Neural cell (in vitro differentiated cells): ENCODE measurements around the gene GRAP2. TPM values are rescaled to one million over a fixed set of nuclear protein-coding genes. Genes with fewer than 3 reads are reported as not detected.

ENCODE experiments used
- H2AFZ ChIP-seq: fragments of 200-600, 300-800 bp; sonication (generic), shearing (Covaris generic); 2 replicates; pipeline ENCODE4 v1.6.0; 2014; ENCODE audit warnings: low read depth, mild to moderate bottlenecking, antibody characterized with exemption, low read length, moderate library complexity
- H3F3A ChIP-seq: fragments of 200-600 bp; shearing (Covaris generic); 2 replicates; pipeline ENCODE4 v1.6.1; 2016; ENCODE audit warnings: mild to moderate bottlenecking, moderate library complexity, mixed read lengths, antibody characterized with exemption, low read length; ENCODE audit not compliant: insufficient read depth, poor library complexity, severe bottlenecking
- H3K27ac ChIP-seq: fragments of 200-600, 300-800 bp; sonication (generic), shearing (Covaris generic); 2 replicates; pipeline ENCODE4 v1.5.1; 2014; ENCODE audit warnings: mild to moderate bottlenecking, low read length, moderate library complexity
- H3K27me3 ChIP-seq: fragments of 300-800, 200-600 bp; sonication (generic), shearing (Covaris generic); 2 replicates; pipeline ENCODE4 v1.6.0; 2014; ENCODE audit warnings: mild to moderate bottlenecking, low read depth, low read length, moderate library complexity; ENCODE audit not compliant: insufficient read depth
- H3K36me3 ChIP-seq: fragments of 300-800, 200-600 bp; sonication (generic), shearing (Covaris generic); 2 replicates; pipeline ENCODE4 v1.5.1; 2014; ENCODE audit warnings: mild to moderate bottlenecking, antibody characterized with exemption, low read length, moderate library complexity; ENCODE audit not compliant: insufficient read depth
- H3K4me2 ChIP-seq: fragments of 300-800, 200-600 bp; sonication (generic), shearing (Covaris generic); 2 replicates; pipeline ENCODE4 v1.6.0; 2014; ENCODE audit warnings: mild to moderate bottlenecking, low read length
- H3K4me3 ChIP-seq: fragments of 300-800, 200-600 bp; sonication (generic), shearing (Covaris generic); 2 replicates; pipeline ENCODE4 v1.5.1; 2014; ENCODE audit warnings: mild to moderate bottlenecking, low read length, moderate library complexity
- H3K79me2 ChIP-seq: fragments of 200-600 bp; shearing (Covaris generic); replicated peaks from 2 replicates; pipeline ENCODE4 v1.6.0; 2014; ENCODE audit warnings: mild to moderate bottlenecking, low read length, moderate library complexity; ENCODE audit not compliant: insufficient read depth
- H3K9ac ChIP-seq: fragments of 300-800, 200-600 bp; sonication (generic), shearing (Covaris generic); 2 replicates; pipeline ENCODE4 v1.6.1; 2016; ENCODE audit warnings: mild to moderate bottlenecking, low read length, mixed read lengths
- H3K9me2 ChIP-seq: fragments of 200-600 bp; shearing (Covaris generic); 2 replicates; pipeline ENCODE4 v1.6.1; 2016; ENCODE audit warnings: mild to moderate bottlenecking, low read length, mixed read lengths; ENCODE audit not compliant: insufficient read depth
- H3K9me3 ChIP-seq: fragments of 200-600, 300-800 bp; sonication (generic), shearing (Covaris generic); 2 replicates; pipeline ENCODE4 v1.6.1; 2016; ENCODE audit warnings: mild to moderate bottlenecking, mixed run types, low read length, moderate library complexity, mixed read lengths
- H4K20me1 ChIP-seq: fragments of 200-600 bp; shearing (Covaris generic); 2 replicates; pipeline ENCODE4 v1.6.1; 2016; ENCODE audit warnings: mild to moderate bottlenecking, mixed run types; ENCODE audit not compliant: insufficient read depth
- EP300 ChIP-seq: fragments of 450-650 bp; conservative IDR thresholded peaks from 2 replicates; pipeline ENCODE4 v1.6.1; 2014; ENCODE audit warnings: antibody characterized with exemption, mild to moderate bottlenecking, moderate library complexity; ENCODE audit not compliant: poor library complexity, severe bottlenecking
- EZH2 ChIP-seq: fragments of 200-600, 300-800 bp; shearing (Covaris generic), sonication (generic); IDR thresholded peaks from 2 replicates; pipeline ENCODE4 v1.6.1; 2014; ENCODE audit warnings: antibody characterized with exemption, low read length, borderline replicate concordance, mild to moderate bottlenecking; ENCODE audit not compliant: insufficient read depth, poor library complexity, severe bottlenecking
- MXI1 ChIP-seq: fragments of 450-650 bp; conservative IDR thresholded peaks from 2 replicates; pipeline ENCODE4 v1.6.1; 2014; ENCODE audit warnings: antibody characterized with exemption, mild to moderate bottlenecking; ENCODE audit not compliant: poor library complexity, severe bottlenecking
- POLR2AphosphoS5 ChIP-seq: IDR thresholded peaks from 2 replicates; pipeline ENCODE4 v1.6.1; 2012
- RAD21 ChIP-seq: fragments of 450-650 bp; conservative IDR thresholded peaks from 2 replicates; pipeline ENCODE4 v1.6.1; 2014; ENCODE audit warnings: antibody characterized with exemption, mild to moderate bottlenecking, moderate library complexity
- SMC3 ChIP-seq: fragments of 450-650 bp; conservative IDR thresholded peaks from 2 replicates; pipeline ENCODE4 v1.6.1; 2014; ENCODE audit warnings: antibody characterized with exemption, mild to moderate bottlenecking, moderate library complexity; ENCODE audit not compliant: poor library complexity
- TAF1 ChIP-seq: IDR thresholded peaks from 2 replicates; pipeline ENCODE4 v1.6.1; 2012; ENCODE audit warnings: low read depth
- polyA plus RNA-seq: library from polyadenylated mRNA; depleted of rRNA; stranded (reverse); fragments of >200 nt; gene quantifications from 2 replicates; pipeline ENCODE4 v1.2.3, GENCODE V29; 2014
- TF ChIP-seq, protein P1 (sequence below): IDR thresholded peaks from 2 replicates; pipeline ENCODE4 v1.6.1; 2012; ENCODE audit warnings: borderline replicate concordance
- TF ChIP-seq, protein P2 (sequence below): fragments of 450-650 bp; IDR thresholded peaks from 2 replicates; pipeline ENCODE4 v1.5.1; 2014; ENCODE audit warnings: antibody characterized with exemption, mild to moderate bottlenecking, moderate library complexity; ENCODE audit not compliant: poor library complexity, severe bottlenecking

Gene GRAP2
- polyA plus RNA-seq, 1 donor from 2014 or later = 0.30 TPM

DNA sequence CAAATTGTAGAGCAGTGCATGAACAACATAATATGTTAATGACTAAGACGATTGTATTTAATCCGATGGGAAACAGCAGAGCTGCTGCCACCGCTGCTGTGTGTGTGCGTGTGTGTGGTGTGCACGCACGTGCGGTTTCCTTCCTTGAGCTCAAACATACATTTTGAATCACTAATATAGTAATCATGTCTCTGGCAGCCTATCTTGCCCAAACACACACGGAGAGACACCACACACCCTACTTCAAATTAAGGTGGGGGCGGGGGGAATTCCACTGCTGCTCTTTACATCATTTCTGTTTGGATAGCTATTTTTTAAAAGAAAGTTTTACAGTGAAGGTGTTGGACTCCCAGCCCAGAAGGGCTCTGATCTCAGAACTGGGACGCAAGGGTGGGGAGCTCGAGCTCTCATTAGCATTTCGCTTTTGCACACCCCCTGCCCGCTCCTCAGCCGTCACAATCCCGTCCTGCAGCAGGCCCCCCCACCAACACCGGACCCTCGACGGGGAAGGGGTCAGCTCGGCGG lies 93.2 kb downstream of the GRAP2 start:
- Histone ChIP-seq H3F3A (no peaks in the 10 kb centered on the region), H3K4me3 (no peak overlapping the region), H3K27me3 (peaks cover 33% of the 10 kb centered on the region), H3K9me3 (no peaks in the 10 kb centered on the region), H2AFZ (no peak overlapping the region), H3K4me2 (no peak overlapping the region), H3K9me2 (no peaks in the 10 kb centered on the region), H3K27ac (no peak overlapping the region), H3K36me3 (no peaks in the 10 kb centered on the region), H3K9ac (no peak overlapping the region), H3K79me2 (no peaks in the 10 kb centered on the region), H4K20me1 (no peaks in the 10 kb centered on the region)
- TF ChIP-seq POLR2AphosphoS5 (no peak), TAF1 (no peak), EZH2 (no peak), MXI1 (no peak), RAD21 (no peak), SMC3 (no peak), EP300 (no peak)
- TF ChIP-seq, protein P1, sequence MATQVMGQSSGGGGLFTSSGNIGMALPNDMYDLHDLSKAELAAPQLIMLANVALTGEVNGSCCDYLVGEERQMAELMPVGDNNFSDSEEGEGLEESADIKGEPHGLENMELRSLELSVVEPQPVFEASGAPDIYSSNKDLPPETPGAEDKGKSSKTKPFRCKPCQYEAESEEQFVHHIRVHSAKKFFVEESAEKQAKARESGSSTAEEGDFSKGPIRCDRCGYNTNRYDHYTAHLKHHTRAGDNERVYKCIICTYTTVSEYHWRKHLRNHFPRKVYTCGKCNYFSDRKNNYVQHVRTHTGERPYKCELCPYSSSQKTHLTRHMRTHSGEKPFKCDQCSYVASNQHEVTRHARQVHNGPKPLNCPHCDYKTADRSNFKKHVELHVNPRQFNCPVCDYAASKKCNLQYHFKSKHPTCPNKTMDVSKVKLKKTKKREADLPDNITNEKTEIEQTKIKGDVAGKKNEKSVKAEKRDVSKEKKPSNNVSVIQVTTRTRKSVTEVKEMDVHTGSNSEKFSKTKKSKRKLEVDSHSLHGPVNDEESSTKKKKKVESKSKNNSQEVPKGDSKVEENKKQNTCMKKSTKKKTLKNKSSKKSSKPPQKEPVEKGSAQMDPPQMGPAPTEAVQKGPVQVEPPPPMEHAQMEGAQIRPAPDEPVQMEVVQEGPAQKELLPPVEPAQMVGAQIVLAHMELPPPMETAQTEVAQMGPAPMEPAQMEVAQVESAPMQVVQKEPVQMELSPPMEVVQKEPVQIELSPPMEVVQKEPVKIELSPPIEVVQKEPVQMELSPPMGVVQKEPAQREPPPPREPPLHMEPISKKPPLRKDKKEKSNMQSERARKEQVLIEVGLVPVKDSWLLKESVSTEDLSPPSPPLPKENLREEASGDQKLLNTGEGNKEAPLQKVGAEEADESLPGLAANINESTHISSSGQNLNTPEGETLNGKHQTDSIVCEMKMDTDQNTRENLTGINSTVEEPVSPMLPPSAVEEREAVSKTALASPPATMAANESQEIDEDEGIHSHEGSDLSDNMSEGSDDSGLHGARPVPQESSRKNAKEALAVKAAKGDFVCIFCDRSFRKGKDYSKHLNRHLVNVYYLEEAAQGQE = no peak
- TF ChIP-seq, protein P2, sequence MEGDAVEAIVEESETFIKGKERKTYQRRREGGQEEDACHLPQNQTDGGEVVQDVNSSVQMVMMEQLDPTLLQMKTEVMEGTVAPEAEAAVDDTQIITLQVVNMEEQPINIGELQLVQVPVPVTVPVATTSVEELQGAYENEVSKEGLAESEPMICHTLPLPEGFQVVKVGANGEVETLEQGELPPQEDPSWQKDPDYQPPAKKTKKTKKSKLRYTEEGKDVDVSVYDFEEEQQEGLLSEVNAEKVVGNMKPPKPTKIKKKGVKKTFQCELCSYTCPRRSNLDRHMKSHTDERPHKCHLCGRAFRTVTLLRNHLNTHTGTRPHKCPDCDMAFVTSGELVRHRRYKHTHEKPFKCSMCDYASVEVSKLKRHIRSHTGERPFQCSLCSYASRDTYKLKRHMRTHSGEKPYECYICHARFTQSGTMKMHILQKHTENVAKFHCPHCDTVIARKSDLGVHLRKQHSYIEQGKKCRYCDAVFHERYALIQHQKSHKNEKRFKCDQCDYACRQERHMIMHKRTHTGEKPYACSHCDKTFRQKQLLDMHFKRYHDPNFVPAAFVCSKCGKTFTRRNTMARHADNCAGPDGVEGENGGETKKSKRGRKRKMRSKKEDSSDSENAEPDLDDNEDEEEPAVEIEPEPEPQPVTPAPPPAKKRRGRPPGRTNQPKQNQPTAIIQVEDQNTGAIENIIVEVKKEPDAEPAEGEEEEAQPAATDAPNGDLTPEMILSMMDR = no peak

DNA sequence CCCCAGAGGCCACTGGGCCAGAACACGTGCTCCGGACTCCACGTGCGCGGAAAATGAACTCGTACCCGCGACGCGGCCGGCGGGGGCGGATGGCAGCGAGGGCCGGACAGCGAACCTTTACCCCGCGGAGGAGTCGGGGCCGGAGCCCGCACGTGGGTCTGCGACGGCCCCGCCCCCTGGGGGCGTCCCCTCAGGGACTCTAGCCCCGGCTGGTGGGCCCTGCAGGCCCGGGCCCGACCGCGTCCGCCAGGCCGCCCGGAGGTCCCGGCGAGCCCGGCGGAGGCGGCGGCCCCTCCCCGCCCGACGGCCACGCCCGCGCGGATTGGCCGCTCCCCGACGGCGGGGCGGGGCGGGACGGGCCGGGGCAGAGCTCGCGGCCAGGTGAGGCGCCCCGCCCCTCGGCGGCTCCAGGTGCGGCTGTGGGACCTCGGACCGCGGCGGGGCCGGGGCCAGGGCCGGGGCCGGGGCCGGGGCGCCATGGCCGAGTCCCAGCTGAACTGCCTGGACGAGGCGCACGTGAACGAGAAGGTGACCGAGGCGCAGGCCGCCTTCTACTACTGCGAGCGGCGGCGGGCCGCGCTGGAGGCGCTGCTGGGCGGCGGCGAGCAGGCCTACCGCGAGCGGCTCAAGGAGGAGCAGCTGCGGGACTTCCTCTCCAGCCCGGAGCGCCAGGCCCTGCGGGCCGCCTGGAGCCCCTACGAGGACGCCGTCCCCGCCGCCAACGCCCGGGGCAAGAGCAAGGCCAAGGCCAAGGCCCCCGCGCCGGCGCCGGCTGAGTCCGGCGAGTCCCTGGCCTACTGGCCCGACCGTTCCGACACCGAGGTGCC lies 93.9 kb downstream of the GRAP2 start, which contains the start of gene FAM83F:
TSS of gene FAM83F (plus strand) at position 389 of the 827 bp plus-strand sequence. CDS start at position 478, 89 bp downstream.
- peaks cover 33% of the 10 kb centered on the region for H3K27me3 ChIP-seq
- H3K4me3 ChIP-seq = no peak within 1 kb of the TSS
- no peak within 1 kb of the TSS for H3K4me2 ChIP-seq

More for the DNA sequence above, 93.9 kb downstream of the GRAP2 start, which contains the start of gene FAM83F:
- Histone ChIP-seq H2AFZ (no peak within 1 kb of the TSS), H3F3A (no peaks in the 10 kb centered on the region), H3K36me3 (no peaks in the 10 kb centered on the region), H3K27ac (no peak within 1 kb of the TSS), H3K9me2 (no peaks in the 10 kb centered on the region), H4K20me1 (no peaks in the 10 kb centered on the region), H3K79me2 (no peaks in the 10 kb centered on the region), H3K9ac (no peak within 1 kb of the TSS), H3K9me3 (no peaks in the 10 kb centered on the region)
- no peak for TF ChIP-seq POLR2AphosphoS5
- TF ChIP-seq TAF1 = no peak
- TF ChIP-seq, protein P1 = no peak
- TF ChIP-seq SMC3 = no peak
- TF ChIP-seq RAD21 = no peak
- no peak for TF ChIP-seq EP300
- no peak for TF ChIP-seq MXI1
- TF ChIP-seq, protein P2 = no peak
- no peak for TF ChIP-seq EZH2
